AG04450 (cell line): ENCODE data around the gene GABRR2. TPM values are rescaled to one million over a fixed set of nuclear protein-coding genes. Genes with fewer than 3 reads are reported as not detected.

Source experiments
- CTCF ChIA-PET: fragments of 300-600, 350-600 bp; formaldehyde crosslinking; extraction: SDS; loops from one replicate; lab custom pipeline; 2022; ENCODE audit warnings: antibody characterized with exemption, inconsistent platforms; lab: Charles Lee
- POLR2A ChIA-PET: fragments of 350-600 bp; formaldehyde crosslinking; extraction: SDS; loops from one replicate; lab custom pipeline; 2021; ENCODE audit warnings: antibody characterized with exemption, inconsistent platforms; lab: Yijun Ruan, JAX
- DNase-seq: peaks from one replicate; pipeline ENCODE4 v3.0.0-alpha.2; 2011; ENCODE audit warnings: low read depth, low spot score
- H3K27ac ChIP-seq: one replicate; pipeline ENCODE4 v1.5.1; 2012; ENCODE audit warnings: low read depth, low read length, control low read depth
- H3K27me3 ChIP-seq: one replicate; pipeline ENCODE4 v1.6.0; 2012; ENCODE audit warnings: low read length; ENCODE audit not compliant: control insufficient read depth, insufficient read depth
- H3K4me3 ChIP-seq: 2 replicates; pipeline ENCODE4 v1.5.1; 2011; ENCODE audit warnings: mild to moderate bottlenecking, low read depth, low read length, control low read depth
- H3K9me3 ChIP-seq: 2 replicates; pipeline ENCODE4 v1.5.1; 2012; ENCODE audit warnings: low read length; ENCODE audit not compliant: control insufficient read depth, insufficient read depth
- polyA plus RNA-seq: library from polyadenylated mRNA; depleted of rRNA; stranded (reverse); fragments of >200 nt; gene quantifications from 2 replicates; pipeline ENCODE4 v1.2.3, GENCODE V29; 2011
- TF ChIP-seq, protein P1 (sequence below): IDR thresholded peaks from 2 replicates; pipeline ENCODE4 v1.5.1; 2011; ENCODE audit warnings: low read depth, low read length, control low read depth, inconsistent platforms

The GABRR2 gene
- polyA plus RNA-seq, 1 experiment, result 0.12 TPM

- no peak overlapping the region for H3K27ac ChIP-seq
- ChIA-PET CTCF (no interaction called here), POLR2A (no interaction called here)
- no peaks in the 10 kb centered on the region for H3K9me3 ChIP-seq
- H3K27me3 ChIP-seq, result peaks cover 3% of the 10 kb centered on the region
- no peak overlapping the region for H3K4me3 ChIP-seq
- DNase-seq, result no peak
- TF ChIP-seq, protein P1, sequence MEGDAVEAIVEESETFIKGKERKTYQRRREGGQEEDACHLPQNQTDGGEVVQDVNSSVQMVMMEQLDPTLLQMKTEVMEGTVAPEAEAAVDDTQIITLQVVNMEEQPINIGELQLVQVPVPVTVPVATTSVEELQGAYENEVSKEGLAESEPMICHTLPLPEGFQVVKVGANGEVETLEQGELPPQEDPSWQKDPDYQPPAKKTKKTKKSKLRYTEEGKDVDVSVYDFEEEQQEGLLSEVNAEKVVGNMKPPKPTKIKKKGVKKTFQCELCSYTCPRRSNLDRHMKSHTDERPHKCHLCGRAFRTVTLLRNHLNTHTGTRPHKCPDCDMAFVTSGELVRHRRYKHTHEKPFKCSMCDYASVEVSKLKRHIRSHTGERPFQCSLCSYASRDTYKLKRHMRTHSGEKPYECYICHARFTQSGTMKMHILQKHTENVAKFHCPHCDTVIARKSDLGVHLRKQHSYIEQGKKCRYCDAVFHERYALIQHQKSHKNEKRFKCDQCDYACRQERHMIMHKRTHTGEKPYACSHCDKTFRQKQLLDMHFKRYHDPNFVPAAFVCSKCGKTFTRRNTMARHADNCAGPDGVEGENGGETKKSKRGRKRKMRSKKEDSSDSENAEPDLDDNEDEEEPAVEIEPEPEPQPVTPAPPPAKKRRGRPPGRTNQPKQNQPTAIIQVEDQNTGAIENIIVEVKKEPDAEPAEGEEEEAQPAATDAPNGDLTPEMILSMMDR, result no peak
Measured at GRCh38 chr6:89257781-89258180, 57.3 kb downstream of the GABRR2 start.

DNA sequence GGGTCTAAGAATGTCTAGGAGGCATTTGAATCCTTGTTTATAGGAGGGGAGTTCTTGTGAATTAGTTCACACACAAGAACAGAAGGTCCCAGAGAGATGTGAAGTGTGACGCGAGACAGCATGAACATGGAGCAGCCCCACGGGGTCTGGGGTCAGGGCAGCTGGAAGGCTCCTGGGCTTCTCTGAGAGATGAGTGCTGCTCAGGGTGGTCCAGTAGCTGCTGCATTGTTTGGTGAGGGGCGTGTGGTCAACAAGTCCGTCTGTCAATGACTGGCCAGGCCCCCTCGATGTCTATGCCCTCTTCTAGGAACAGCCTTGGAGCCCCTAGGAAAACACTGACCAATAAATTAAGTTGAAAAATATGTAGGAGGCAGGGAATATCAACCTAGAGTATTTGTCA is 57.8 kb downstream of the GABRR2 start:
- DNase-seq, result no peak
- ChIA-PET POLR2A (no interaction called here), CTCF (no interaction called here)
- no peak overlapping the region for H3K27ac ChIP-seq
- TF ChIP-seq, protein P1, result no peak
- H3K27me3 ChIP-seq, result peaks cover 5% of the 10 kb centered on the region
- H3K9me3 ChIP-seq, result no peaks in the 10 kb centered on the region
- no peak overlapping the region for H3K4me3 ChIP-seq

DNA sequence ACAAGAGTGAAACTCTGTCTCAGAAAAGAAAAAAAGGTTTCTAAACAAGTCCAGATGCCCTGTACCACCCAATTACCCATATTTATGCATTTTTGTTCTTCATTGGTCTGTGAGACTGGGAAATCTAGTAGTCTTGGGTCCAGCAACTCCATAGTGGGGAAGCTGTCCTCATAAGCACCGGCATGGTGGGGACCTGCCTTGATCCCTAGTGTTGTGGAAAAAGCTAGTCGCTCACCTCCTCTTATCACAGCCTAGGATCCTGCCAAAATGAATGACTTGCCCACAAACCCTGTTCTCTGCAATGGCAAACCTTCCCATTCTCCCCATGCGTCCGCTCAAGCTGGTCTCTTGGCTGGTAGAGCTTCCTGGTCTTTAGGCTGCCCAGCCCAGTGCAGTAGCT is 59.7 kb downstream of the GABRR2 start:
- CTCF ChIA-PET, result no interaction called here

GRCh38 chr6:89254569-89254968 is 60.5 kb downstream of the GABRR2 start:
- H3K27ac ChIP-seq, result no peak overlapping the region
- no peak for DNase-seq
- H3K9me3 ChIP-seq, result no peaks in the 10 kb centered on the region
- TF ChIP-seq, protein P1, result no peak
- peaks cover 10% of the 10 kb centered on the region for H3K27me3 ChIP-seq
- CTCF ChIA-PET, result no interaction called here
- POLR2A ChIA-PET, result no interaction called here
- no peak overlapping the region for H3K4me3 ChIP-seq

More for the DNA sequence above, 59.7 kb downstream of the GABRR2 start:
- Histone ChIP-seq H3K27ac (no peak overlapping the region), H3K27me3 (peaks cover 10% of the 10 kb centered on the region), H3K4me3 (no peak overlapping the region), H3K9me3 (no peaks in the 10 kb centered on the region)
- DNase-seq, result no peak
- POLR2A ChIA-PET, result no interaction called here
- TF ChIP-seq, protein P1, result no peak

DNA sequence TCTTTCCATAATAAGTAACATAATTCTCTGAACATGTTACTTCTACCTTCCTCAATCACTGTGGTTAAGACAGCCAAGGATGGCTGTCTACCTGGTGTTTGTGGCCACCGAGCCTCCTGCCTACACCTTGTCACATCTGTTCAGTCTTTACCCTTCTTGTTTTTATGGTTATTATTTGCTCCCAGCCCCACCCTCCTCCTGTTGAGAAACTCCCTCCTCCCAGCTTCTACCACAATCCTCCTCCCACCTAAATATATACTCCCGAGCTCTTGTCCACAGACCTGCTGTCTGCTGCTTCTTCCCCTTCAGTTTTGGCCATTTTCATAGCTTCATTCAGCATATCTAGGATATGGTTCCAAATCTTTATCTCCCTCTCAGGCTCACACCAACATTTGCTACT is 62.2 kb downstream of the GABRR2 start:
- TF ChIP-seq, protein P1, result no peak
- CTCF ChIA-PET, result no interaction called here
- H3K27ac ChIP-seq, result no peak overlapping the region
- POLR2A ChIA-PET, result no interaction called here
- DNase-seq, result no peak
- no peak overlapping the region for H3K4me3 ChIP-seq
- no peaks in the 10 kb centered on the region for H3K9me3 ChIP-seq
- H3K27me3 ChIP-seq, result peaks cover 10% of the 10 kb centered on the region
